Activated T-cell treated with anti-CD3 and anti-CD28 coated beads, Interleukin-2, amount 50 U/mL, for 48 hours (primary cell): ENCODE data around the gene NOC4L.
"Not testable (repeated sequence)": the region's sequence is repeated elsewhere in the genome, so short reads cannot be mapped to it uniquely, and the experiment has no call there.

Source experiments
- DNase-seq, 2 experiments: peaks; one replicate each; pipeline ENCODE4 v3.0.0-alpha.2; 2020

Gene NOC4L

GRCh38 chr12:132144810-132145168 is 532 bp downstream of the NOC4L start:
- DNase-seq, result no peak

GRCh38 chr12:132145334-132145733 is 1.1 kb downstream of the NOC4L start:
- no peak for DNase-seq

DNA sequence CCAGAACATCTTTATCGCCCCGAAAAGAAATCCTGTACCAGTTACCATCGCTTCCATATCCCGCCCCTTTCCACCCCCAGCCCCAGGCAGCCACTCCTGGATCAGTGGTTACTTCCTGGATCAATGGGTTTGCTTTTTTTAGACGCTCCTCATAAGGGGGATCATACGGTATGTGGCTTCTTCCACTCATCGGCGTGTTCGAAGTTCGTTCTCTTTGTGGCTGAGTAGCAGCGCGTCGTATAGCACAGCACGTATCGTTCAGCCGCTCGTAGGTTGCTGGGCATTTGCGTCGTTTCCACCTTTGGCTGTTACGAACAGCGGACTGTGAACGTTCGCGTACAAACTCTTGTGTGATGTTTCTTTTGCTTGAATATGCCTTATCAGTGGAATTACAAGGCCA is 1.8 kb downstream of the NOC4L start:
- no peak for DNase-seq

- no peak for DNase-seq
These were observed 2.6 kb downstream of the NOC4L start for GRCh38 chr12:132146772-132147422.

DNA sequence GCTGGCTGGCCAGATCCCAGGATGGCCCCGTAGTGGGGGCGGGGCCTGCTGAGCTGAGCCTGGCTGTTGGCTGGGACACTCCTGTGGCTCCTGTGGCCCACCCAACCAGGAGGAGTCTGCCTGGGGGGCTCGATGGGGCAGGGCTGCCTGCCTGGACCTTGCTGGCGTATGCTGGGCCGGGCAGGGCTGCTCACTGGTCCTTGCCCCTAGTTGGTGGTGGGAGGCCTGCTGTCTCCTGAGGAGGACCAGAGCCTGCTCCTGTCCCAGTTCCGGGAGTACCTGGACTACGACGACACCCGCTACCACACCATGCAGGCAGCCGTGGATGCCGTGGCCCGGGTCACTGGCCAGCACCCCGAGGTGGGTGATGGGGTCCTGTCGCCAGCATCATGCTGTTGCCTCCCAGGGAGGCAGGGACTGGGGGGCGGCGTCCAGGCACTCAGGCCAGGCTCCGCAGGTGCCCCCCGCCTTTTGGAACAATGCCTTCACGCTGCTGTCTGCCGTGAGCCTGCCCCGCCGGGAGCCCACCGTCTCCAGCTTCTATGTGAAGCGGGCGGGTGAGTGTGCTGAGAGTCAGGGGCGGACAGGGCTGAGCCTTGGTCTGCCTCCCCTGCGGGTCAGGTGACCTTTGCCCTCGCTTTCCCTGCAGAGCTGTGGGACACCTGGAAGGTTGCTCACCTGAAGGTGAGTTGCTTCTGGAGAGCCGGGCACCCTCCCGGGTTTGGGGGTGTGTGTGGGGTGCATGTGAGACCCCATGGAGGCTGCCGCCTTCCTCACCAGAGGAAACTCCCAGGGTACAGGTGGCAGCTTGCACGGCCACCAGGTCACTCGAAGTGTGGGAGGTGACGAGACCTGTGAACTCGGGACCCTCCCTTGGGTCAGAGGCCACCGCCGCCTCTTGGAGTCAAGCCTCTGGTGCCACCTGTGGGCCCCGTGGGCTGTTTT is 3.4 kb downstream of the NOC4L start:
- no peak for DNase-seq

DNA sequence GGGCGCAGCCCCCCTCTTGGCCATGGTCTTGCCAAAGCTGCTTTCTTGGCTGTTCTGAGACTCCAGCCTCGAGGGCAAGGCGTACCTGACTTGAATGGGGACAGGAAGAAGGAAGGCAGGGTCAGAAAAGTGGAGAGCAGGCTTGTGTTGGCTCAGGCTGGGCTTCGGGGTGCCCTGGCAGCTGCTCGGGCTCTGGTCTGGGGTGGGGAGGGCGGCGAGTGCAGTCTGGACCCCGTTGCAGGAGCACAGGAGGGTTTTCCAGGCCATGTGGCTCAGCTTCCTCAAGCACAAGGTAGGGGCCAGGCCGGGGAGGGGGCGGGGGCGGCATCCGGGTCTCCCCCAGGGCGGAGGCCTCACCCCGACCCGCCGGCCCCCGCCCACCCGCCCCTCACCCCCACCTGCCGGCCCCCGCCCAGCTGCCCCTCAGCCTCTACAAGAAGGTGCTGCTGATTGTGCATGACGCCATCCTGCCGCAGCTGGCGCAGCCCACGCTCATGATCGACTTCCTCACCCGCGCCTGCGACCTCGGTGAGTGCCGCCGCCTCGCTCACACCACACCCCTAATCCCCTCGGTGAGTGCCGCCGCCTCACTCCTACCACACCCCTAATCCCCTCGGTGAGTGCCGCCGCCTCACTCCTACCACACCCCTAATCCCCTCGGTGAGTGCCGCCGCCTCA is 4.2 kb downstream of the NOC4L start:
- DNase-seq, result no peak

GRCh38 chr12:132149526-132149925 is 5.3 kb downstream of the NOC4L start:
- DNase-seq, result not testable (repeated sequence)

- no peak for DNase-seq
These were observed 6.5 kb downstream of the NOC4L start for GRCh38 chr12:132150780-132151144.

GRCh38 chr12:132151145-132151765 is 7.0 kb downstream of the NOC4L start:
- DNase-seq, result no peak

- DNase-seq, result no peak
These were observed 7.6 kb downstream of the NOC4L start for GRCh38 chr12:132151766-132152410.

DNA sequence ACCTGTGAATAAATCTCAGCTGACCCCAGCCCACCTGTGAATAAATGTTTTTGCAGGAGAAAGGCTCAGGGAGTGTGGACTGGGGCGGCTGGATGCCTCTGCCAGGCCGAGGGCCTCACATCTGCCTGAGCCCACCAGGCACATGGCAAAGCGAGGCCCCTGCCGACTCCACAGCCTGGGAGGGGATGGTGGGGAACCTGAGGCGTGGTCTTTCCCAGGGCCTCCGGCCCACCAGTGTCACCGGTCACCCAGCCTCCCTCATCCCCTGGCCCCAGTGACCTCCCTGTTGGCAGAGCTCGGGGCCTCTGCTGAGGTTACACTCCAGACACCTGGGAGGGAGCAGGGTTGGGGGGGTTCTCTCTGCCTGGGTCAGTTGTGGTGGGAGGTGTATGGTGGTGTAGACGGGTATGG is 8.2 kb downstream of the NOC4L start:
- DNase-seq, result no peak

DNA sequence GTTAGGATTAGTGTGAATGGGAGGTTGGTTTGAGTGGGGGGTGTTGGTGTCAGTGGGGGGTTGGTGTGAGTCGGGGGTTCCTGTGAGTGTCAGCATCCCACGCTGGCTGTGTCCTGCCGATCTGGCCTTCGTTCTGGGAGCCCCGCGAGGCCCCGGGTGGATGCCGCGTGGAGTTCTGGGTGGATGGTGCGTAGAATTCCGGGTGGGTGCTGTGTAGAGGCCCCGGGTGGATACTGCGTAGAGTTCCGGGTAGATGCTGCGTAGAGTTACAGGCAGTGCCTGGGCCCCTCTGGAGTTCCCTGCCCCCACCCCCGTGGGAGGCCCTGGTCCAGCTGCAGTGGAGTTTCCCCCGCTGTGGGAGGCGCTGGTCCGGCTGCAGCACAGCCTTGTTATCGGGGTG is 8.7 kb downstream of the NOC4L start:
- no peak for DNase-seq

DNA sequence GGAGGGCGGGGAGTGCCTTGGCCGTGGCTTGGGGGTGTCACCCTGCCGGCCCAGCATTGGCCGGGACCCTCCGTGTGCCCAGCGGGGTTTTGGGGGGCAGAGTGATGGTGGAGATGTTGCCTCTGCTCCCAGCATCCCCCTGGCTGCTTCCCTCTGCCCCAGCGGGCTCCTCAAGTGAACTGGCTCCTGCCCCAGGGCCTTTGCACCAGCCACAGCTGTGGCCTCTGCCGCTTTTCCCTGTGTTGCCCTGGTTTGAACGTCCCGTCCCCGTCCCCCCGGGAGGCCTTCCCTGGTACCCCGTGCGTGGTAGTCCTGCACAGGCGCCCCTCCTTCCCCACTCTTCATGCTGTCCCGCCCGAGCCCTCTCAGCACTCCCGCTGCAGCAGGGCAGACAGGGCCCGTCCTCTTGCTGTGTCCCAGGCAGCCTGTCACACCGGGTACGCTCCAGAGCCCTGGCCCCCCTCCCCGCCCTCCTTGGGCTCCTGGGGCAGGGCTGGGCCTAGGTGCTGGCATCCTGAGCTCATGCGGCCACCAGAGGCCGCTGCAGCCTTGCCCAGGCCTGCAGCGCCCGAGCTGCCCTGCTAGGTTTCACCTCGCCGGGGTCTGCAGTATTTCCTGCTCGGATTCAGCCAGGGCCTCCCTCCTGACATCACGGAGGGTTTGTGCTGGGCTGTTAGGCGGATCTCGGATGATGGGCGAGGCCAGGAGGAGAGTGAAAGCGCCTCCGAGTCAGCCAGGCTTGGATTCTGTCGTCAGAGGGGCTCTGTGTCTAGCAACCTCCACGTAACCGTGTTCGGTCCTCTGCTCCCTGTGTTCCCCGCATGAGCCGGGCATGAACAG is 9.5 kb downstream of the NOC4L start:
- peak; percentile 72 to 78 for DNase-seq

DNA sequence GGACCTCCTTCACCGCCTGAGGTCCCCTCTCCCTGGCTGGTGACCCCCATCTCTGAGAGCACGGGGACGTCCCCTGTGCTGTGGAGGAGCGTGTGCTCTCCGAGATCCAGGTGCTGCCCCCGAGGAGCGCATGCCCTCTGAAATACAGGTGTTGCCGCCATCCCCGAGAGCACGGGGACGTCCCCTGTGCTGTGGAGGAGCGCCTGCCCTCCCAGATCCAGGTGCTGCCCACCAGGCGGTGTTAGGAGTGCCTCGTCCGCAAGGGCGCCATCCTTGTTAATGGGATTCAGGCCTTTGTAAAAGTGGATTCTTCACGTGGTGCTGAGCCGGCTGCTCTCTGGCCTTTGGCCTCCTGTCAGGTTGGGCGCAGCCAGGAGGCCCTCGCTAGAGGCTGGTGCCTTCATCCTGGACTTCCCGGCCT is 10.1 kb downstream of the NOC4L start:
- DNase-seq, result no peak

- DNase-seq, result no peak
These were observed 10.9 kb downstream of the NOC4L start for GRCh38 chr12:132154941-132155770.

DNA sequence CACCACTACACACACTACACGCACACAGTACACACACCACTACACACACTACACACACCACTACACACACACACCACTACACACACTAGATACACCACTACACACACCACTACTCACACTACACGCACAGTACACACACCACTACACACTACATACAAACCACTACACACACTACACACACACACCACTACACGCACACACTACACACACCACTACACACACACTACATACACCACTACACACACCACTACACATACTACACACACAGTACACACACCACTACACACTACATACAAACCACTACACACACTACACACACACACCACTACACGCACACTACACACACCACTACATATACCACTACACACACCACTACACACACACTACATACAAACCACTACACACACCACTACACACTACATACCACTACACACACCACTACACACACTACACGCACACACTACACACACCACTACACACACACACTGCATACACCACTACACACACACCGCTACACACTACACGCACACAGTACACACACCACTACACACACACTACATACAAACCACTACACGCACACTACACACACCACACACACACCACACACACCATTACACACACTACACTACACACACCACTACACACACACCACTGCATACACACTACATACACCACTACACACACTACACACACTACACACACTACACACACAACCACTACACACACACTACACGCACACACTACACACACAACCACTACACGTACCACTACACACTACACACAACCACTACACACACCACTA is 11.7 kb downstream of the NOC4L start:
- DNase-seq, result no peak

- DNase-seq, result no peak
These were observed 12.5 kb downstream of the NOC4L start for GRCh38 chr12:132156573-132157325.

GRCh38 chr12:132157733-132158409 is 13.6 kb downstream of the NOC4L start:
- DNase-seq, result no peak
